Ovary (tissue), 3 donors: ENCODE measurements around the gene PBX1.

Source experiments
- EP300 ChIP-seq: sonication (generic); formaldehyde crosslinking; IDR thresholded peaks from one replicate; pipeline ENCODE4 v1.6.1; 2017; ENCODE audit warnings: antibody characterized with exemption
- TF ChIP-seq, protein P1 (sequence below), 3 donors: fragments of 450-650 bp in 2 of 3; fragments of 200-600 bp in 1 of 3; IDR thresholded peaks; one replicate each; pipeline versions ENCODE4 v1.5.1 to v1.8.0; 2016 to 2022; ENCODE audit warnings: antibody characterized with exemption in 3 of 3, mild to moderate bottlenecking in 1 of 3
- donor health status: DM: no; HTN: no; CAD: no.

GRCh38 chr1:164801791-164802502 is 243.0 kb downstream of the PBX1 start:
- TF ChIP-seq, protein P1, sequence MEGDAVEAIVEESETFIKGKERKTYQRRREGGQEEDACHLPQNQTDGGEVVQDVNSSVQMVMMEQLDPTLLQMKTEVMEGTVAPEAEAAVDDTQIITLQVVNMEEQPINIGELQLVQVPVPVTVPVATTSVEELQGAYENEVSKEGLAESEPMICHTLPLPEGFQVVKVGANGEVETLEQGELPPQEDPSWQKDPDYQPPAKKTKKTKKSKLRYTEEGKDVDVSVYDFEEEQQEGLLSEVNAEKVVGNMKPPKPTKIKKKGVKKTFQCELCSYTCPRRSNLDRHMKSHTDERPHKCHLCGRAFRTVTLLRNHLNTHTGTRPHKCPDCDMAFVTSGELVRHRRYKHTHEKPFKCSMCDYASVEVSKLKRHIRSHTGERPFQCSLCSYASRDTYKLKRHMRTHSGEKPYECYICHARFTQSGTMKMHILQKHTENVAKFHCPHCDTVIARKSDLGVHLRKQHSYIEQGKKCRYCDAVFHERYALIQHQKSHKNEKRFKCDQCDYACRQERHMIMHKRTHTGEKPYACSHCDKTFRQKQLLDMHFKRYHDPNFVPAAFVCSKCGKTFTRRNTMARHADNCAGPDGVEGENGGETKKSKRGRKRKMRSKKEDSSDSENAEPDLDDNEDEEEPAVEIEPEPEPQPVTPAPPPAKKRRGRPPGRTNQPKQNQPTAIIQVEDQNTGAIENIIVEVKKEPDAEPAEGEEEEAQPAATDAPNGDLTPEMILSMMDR (IDR thresholded peaks at IDR 0.05): no peak
- no peak for TF ChIP-seq EP300
